ENCODE results near the gene QSOX2.

DNA sequence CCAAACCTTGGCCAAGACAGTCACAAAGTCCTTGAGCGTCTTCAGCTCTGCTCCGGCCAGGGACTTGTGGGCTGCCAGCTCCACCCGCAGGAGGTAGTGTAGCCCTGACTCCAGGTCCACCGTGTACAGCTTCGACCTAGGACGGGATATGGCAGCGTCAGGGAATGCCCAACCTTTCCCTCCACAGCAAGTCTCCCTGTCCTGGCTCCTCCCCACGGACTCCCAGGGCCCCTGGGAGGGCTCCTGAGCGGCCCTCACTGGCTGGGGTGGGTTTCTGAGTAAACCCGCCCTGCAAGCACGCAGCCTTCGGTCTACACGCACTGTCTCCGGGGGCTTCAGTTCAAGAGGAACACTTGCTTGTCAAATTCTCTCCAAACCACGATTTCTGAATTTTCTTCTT is 26.9 kb downstream of the QSOX2 start:
- TF ChIP-seq GATA2 (IDR thresholded peaks at IDR 0.05; ENCODE audit: low read depth, low read length) (no peak), GATA3 (IDR thresholded peaks at IDR 0.05; ENCODE audit: low read depth, low read length) (no peak)
